Aorta (tissue), 5 donors: Measurements from ENCODE around the gene CFDP1. TPM values are rescaled to one million over a fixed set of nuclear protein-coding genes. Genes with fewer than 3 reads are reported as not detected.
A peak's percentile ranks its signal among the peaks of the same experiment; 100 is the strongest.

ENCODE experiments used
- ATAC-seq: fragments of 200-7000 bp; cut with Tn5 transposase; one replicate; pipeline ENCODE4 v1.9.1; 2022; ENCODE audit warnings: moderate library complexity; ENCODE audit not compliant: low FRiP score
- DNase-seq, 2 donors: peaks; one replicate each; pipeline ENCODE4 v3.0.0-alpha.2; 2020
- H3K27ac ChIP-seq, 2 donors: one replicate each; pipeline ENCODE4 v1.5.1; 2013; ENCODE audit warnings: low read length in 2 of 2, mild to moderate bottlenecking in 2 of 2, moderate library complexity in 2 of 2, control low read depth in 1 of 2, inconsistent platforms in 1 of 2, low read depth in 1 of 2
- H3K27me3 ChIP-seq, 2 donors: one replicate each; pipeline ENCODE4 v1.6.1; 2013; ENCODE audit warnings: control low read depth in 1 of 2, low read length in 1 of 2, mild to moderate bottlenecking in 1 of 2, moderate library complexity in 1 of 2; ENCODE audit not compliant: insufficient read depth in 2 of 2, control insufficient read depth in 1 of 2
- H3K36me3 ChIP-seq, 2 donors: one replicate each; pipeline ENCODE4 v1.6.1; 2013; ENCODE audit warnings: control low read depth in 1 of 2, low read length in 1 of 2, mild to moderate bottlenecking in 1 of 2; ENCODE audit not compliant: insufficient read depth in 2 of 2, control insufficient read depth in 1 of 2
- H3K4me1 ChIP-seq, 2 donors: one replicate each; pipeline ENCODE4 v1.6.1; 2013; ENCODE audit warnings: low read length in 2 of 2, control low read depth in 1 of 2, mild to moderate bottlenecking in 1 of 2, moderate library complexity in 1 of 2; ENCODE audit not compliant: insufficient read depth in 2 of 2, control insufficient read depth in 1 of 2
- H3K4me3 ChIP-seq, 2 donors: one replicate each; pipeline ENCODE4 v1.5.1; 2013; ENCODE audit warnings: low read length in 2 of 2, control low read depth in 1 of 2, mild to moderate bottlenecking in 1 of 2
- H3K9me3 ChIP-seq: one replicate; pipeline ENCODE4 v1.6.1; 2013; ENCODE audit warnings: mild to moderate bottlenecking, low read length; ENCODE audit not compliant: control insufficient read depth
- WGBS, 2 donors: extraction: QIAGEN DNeasy Blood & Tissue Kit; methylation state at CpG; one replicate each; pipeline ENCODE4 v1.1.7; 2013; 5-methylcytosine and 5-hydroxymethylcytosine counted together
- intact Hi-C, 2 donors: fragments of 100-400 bp; cut with DNase I; formaldehyde crosslinking; loops; one replicate each; pipeline versions ENCODE4 v1.14.2 to v1.15.0; 2022
- long read RNA-seq, 2 donors: library from polyadenylated mRNA; unstranded; transcript quantifications; one replicate each; pipeline ENCODE4 v2.0.0, GENCODE V29; 2020 to 2021
- polyA plus RNA-seq, 2 donors: library from polyadenylated mRNA; stranded (reverse); fragments of 200-250 nt; gene quantifications; one replicate each; pipeline ENCODE4 v1.2.3, GENCODE V29; 2013
- total RNA-seq, 2 donors: library from RNA; stranded (reverse); fragmentation: NEBNext Ultra II Directional; extraction: Animal tissue kit (Norgen Biotek cat#: 25700); gene quantifications; one replicate each; pipeline ENCODE4 v1.2.1, GENCODE V29; 2021
- donor health status: healthy with polysubstance abuse.
- donor health status: Bipolar disorder and iron deficiency.
- donor health status: DM: no; HTN: no; CAD: no.
- donor health status: DM: no; HTN: no; CAD: no.
- donor health status: DM: yes; HTN: yes; CAD: no.

Gene CFDP1
- total RNA-seq, result 10 to 100 TPM; 55.9 to 59.1 TPM
- polyA plus RNA-seq, result 100 to 1,000 TPM in 1 of 2 donors, 10 to 100 TPM in 1; 52.8 to 111 TPM
- long read RNA-seq, donor 1, transcript CFDP1-207 (5 exons, 1,167 nt), result minor isoform, 7 of 82 reads
- long read RNA-seq, donor 1, transcript CFDP1-201 (7 exons, 1,275 nt), result major isoform, 60 of 82 reads
- long read RNA-seq, donor 1, partial matches to known transcripts, result 4 of 82 reads
- long read RNA-seq, donor 1, other reads (novel, unspliced or antisense), result 9 of 82 reads
- long read RNA-seq, donor 2, transcript CFDP1-201 (7 exons, 1,275 nt), result major isoform, 18 of 32 reads
- long read RNA-seq, donor 2, partial matches to known transcripts, result 3 of 32 reads
- long read RNA-seq, donor 2, other reads (novel, unspliced or antisense), result 8 of 32 reads

GRCh38 chr16:75432828-75433731 lies at the start of gene CFDP1:
CFDP1 (minus strand) TSS chr16:75433503; CDS start chr16:75433352, 151 bp downstream.
- Histone ChIP-seq H3K4me1 (peaks cover 0 to 3% of the 10 kb centered on the region in 2 donors), H3K9me3 (no peaks in the 10 kb centered on the region), H3K27me3 (no peaks in the 10 kb centered on the region), H3K4me3 (peak within 1 kb of the TSS; percentile 77 to 90), H3K36me3 (no peaks in the 10 kb centered on the region), H3K27ac (peak within 1 kb of the TSS; percentile 73 to 96)
- WGBS, 2 donors, result 0% methylated on average over 76 to 85 of the region's 85 CpGs
- ATAC-seq, result peak; percentile 99
- DNase-seq, result peak; percentile 98
- intact Hi-C loops, result loop anchor here in 1 of 2 donors (2.0 kb wide), 1 partner anchor 32 kb away; the partner anchor contains the start of gene TMEM170A

- no peaks in the 10 kb centered on the region for H3K9me3 ChIP-seq
- 76 to 83% methylated on average over 14 of the region's 14 CpGs for WGBS, 2 donors
- intact Hi-C loops, result no loop called here
- ATAC-seq (no peak), DNase-seq (no peak)
- H3K27ac ChIP-seq, result no peak overlapping the region
- no peaks in the 10 kb centered on the region for H3K27me3 ChIP-seq
- no peaks in the 10 kb centered on the region for H3K36me3 ChIP-seq
- no peak overlapping the region for H3K4me3 ChIP-seq
- no peaks in the 10 kb centered on the region for H3K4me1 ChIP-seq
Measured at GRCh38 chr16:75482434-75483205, 49.3 kb upstream of the CFDP1 start.

- Histone ChIP-seq H3K36me3 (no peaks in the 10 kb centered on the region), H3K4me1 (no peaks in the 10 kb centered on the region), H3K4me3 (no peak overlapping the region), H3K9me3 (no peaks in the 10 kb centered on the region), H3K27ac (no peak overlapping the region), H3K27me3 (no peaks in the 10 kb centered on the region)
- DNase-seq, result no peak
- intact Hi-C loops, result no loop called here
- ATAC-seq, result no peak
- WGBS, 2 donors, result 89 to 90% methylated on average over 7 of the region's 7 CpGs
Measured at GRCh38 chr16:75481475-75481874, 48.2 kb upstream of the CFDP1 start.

GRCh38 chr16:75479421-75479990 lies 46.2 kb upstream of the CFDP1 start:
- WGBS, 2 donors, result 96% methylated on average over 47 of the region's 47 CpGs
- H3K36me3 ChIP-seq, result no peaks in the 10 kb centered on the region
- no peaks in the 10 kb centered on the region for H3K9me3 ChIP-seq
- H3K27me3 ChIP-seq, result no peaks in the 10 kb centered on the region
- ATAC-seq, result peak; percentile 30
- no peak for DNase-seq
- H3K27ac ChIP-seq, result no peak overlapping the region
- H3K4me1 ChIP-seq, result no peaks in the 10 kb centered on the region
- intact Hi-C loops, result loop anchor here in 1 of 2 donors (10.0 kb wide), 1 partner anchor 145 kb away; the partner anchor contains the start of gene ADAT1
- no peak overlapping the region for H3K4me3 ChIP-seq

GRCh38 chr16:75478480-75479345 lies 45.4 kb upstream of the CFDP1 start:
- 96% methylated on average over 80 of the region's 80 CpGs for WGBS, 2 donors
- ATAC-seq (peak; percentile 42), DNase-seq (no peak)
- Histone ChIP-seq H3K27me3 (no peaks in the 10 kb centered on the region), H3K27ac (no peak overlapping the region), H3K4me3 (no peak overlapping the region), H3K36me3 (no peaks in the 10 kb centered on the region), H3K4me1 (no peaks in the 10 kb centered on the region), H3K9me3 (no peaks in the 10 kb centered on the region)
- intact Hi-C loops, result loop anchor here in 1 of 2 donors (10.0 kb wide), 1 partner anchor 146 kb away; the partner anchor contains the start of gene ADAT1

- intact Hi-C loops, result loop anchor here in 1 of 2 donors (10.0 kb wide), 1 partner anchor 147 kb away; the partner anchor contains the start of gene ADAT1
- 65 to 78% methylated on average over 4 of the region's 4 CpGs for WGBS, 2 donors
- no peak for DNase-seq
Measured at GRCh38 chr16:75477680-75478473, 44.6 kb upstream of the CFDP1 start.

GRCh38 chr16:75476817-75477216 lies 43.5 kb upstream of the CFDP1 start:
- Histone ChIP-seq H3K27me3 (no peaks in the 10 kb centered on the region), H3K27ac (no peak overlapping the region), H3K4me1 (no peaks in the 10 kb centered on the region), H3K36me3 (no peaks in the 10 kb centered on the region), H3K4me3 (no peak overlapping the region), H3K9me3 (no peaks in the 10 kb centered on the region)
- WGBS, 2 donors, result 90 to 96% methylated on average over 8 of the region's 8 CpGs
- no peak for DNase-seq
- ATAC-seq, result no peak
- intact Hi-C loops, result loop anchor here in 1 of 2 donors (10.0 kb wide), 1 partner anchor 148 kb away; the partner anchor contains the start of gene ADAT1

More at GRCh38 chr16:75477680-75478473, 44.6 kb upstream of the CFDP1 start:
- no peaks in the 10 kb centered on the region for H3K27me3 ChIP-seq
- no peak overlapping the region for H3K27ac ChIP-seq
- no peak overlapping the region for H3K4me3 ChIP-seq
- no peaks in the 10 kb centered on the region for H3K9me3 ChIP-seq
- no peak for ATAC-seq
- H3K4me1 ChIP-seq, result no peaks in the 10 kb centered on the region
- H3K36me3 ChIP-seq, result no peaks in the 10 kb centered on the region
